HEK293 (cell line): Measurements from ENCODE around the gene HDDC3.

Experiments used
- GFI1B ChIP-seq: fragments of 450-650 bp; formaldehyde crosslinking; IDR thresholded peaks from 2 replicates; pipeline ENCODE4 v1.5.1; 2016; ENCODE audit warnings: missing biosample characterization, missing genetic modification characterization
- KLF16 ChIP-seq: fragments of 450-650 bp; formaldehyde crosslinking; IDR thresholded peaks from 2 replicates; pipeline ENCODE4 v1.5.1; 2017; ENCODE audit warnings: missing biosample characterization, missing genetic modification characterization
- PATZ1 ChIP-seq: fragments of 450-650 bp; formaldehyde crosslinking; IDR thresholded peaks from 2 replicates; pipeline ENCODE4 v1.5.1; 2016; ENCODE audit warnings: missing biosample characterization, missing genetic modification characterization
- RBAK ChIP-seq: fragments of 450-650 bp; formaldehyde crosslinking; IDR thresholded peaks from 2 replicates; pipeline ENCODE4 v1.5.1; 2016; ENCODE audit warnings: missing biosample characterization, missing genetic modification characterization
- YY1 ChIP-seq: fragments of 450-650 bp; formaldehyde crosslinking; IDR thresholded peaks from 2 replicates; pipeline ENCODE4 v1.5.1; 2018; ENCODE audit warnings: missing biosample characterization, missing genetic modification characterization
- ZNF202 ChIP-seq: fragments of 450-650 bp; formaldehyde crosslinking; IDR thresholded peaks from 2 replicates; pipeline ENCODE4 v1.5.1; 2016; ENCODE audit warnings: missing biosample characterization, missing genetic modification characterization, borderline replicate concordance
- ZNF558 ChIP-seq: fragments of 450-650 bp; formaldehyde crosslinking; IDR thresholded peaks from 2 replicates; pipeline ENCODE4 v1.5.1; 2016; ENCODE audit warnings: missing biosample characterization, missing genetic modification characterization
- ZNF707 ChIP-seq: fragments of 450-650 bp; formaldehyde crosslinking; IDR thresholded peaks from 2 replicates; pipeline ENCODE4 v1.5.1; 2016; ENCODE audit warnings: missing biosample characterization, missing genetic modification characterization
- ZSCAN5A ChIP-seq: fragments of 450-650 bp; formaldehyde crosslinking; IDR thresholded peaks from 2 replicates; pipeline ENCODE4 v1.5.1; 2016; ENCODE audit warnings: missing biosample characterization, missing genetic modification characterization
- TF ChIP-seq, protein P1 (sequence below): fragments of 450-650 bp; formaldehyde crosslinking; IDR thresholded peaks from 2 replicates; pipeline ENCODE4 v1.5.1; 2016; ENCODE audit warnings: missing biosample characterization, missing genetic modification characterization

DNA sequence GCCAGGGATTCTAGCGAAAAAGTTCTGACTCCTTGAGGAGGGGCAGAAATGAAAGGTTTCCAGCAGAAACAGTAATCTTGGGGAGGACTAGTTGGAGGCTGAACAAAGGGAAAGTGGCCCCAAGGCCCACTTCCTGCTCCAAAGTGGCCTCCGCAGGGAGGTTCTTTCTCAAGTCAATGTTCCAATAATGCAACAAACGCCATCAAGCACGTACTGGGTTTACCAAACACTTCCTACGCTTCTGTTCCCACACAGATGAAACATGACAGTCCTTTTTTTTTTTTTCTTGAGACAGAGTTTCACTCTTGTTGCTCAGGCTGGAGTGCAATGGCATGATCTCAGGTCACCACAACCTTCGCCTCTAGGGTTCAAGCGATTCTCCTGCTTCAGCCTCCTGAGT, 12.7 kb upstream of the HDDC3 start:
- TF ChIP-seq GFI1B (tag by site-specific recombination) = no peak
- TF ChIP-seq RBAK (tag by site-specific recombination) = no peak
- TF ChIP-seq, protein P1, sequence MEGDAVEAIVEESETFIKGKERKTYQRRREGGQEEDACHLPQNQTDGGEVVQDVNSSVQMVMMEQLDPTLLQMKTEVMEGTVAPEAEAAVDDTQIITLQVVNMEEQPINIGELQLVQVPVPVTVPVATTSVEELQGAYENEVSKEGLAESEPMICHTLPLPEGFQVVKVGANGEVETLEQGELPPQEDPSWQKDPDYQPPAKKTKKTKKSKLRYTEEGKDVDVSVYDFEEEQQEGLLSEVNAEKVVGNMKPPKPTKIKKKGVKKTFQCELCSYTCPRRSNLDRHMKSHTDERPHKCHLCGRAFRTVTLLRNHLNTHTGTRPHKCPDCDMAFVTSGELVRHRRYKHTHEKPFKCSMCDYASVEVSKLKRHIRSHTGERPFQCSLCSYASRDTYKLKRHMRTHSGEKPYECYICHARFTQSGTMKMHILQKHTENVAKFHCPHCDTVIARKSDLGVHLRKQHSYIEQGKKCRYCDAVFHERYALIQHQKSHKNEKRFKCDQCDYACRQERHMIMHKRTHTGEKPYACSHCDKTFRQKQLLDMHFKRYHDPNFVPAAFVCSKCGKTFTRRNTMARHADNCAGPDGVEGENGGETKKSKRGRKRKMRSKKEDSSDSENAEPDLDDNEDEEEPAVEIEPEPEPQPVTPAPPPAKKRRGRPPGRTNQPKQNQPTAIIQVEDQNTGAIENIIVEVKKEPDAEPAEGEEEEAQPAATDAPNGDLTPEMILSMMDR (tag by site-specific recombination) = no peak
- no peak for TF ChIP-seq YY1 (tag by site-specific recombination)
- no peak for TF ChIP-seq ZSCAN5A (tag by site-specific recombination)
- no peak for TF ChIP-seq ZNF558
- TF ChIP-seq PATZ1 (tag by site-specific recombination) = no peak
- no peak for TF ChIP-seq ZNF707 (tag by site-specific recombination)
- no peak for TF ChIP-seq KLF16
- TF ChIP-seq ZNF202 = no peak
